Amniotic epithelial cell (primary cell): ENCODE results near the gene JPH4.
"Not testable (repeated sequence)": the region's sequence is repeated elsewhere in the genome, so short reads cannot be mapped to it uniquely, and the experiment has no call there.

Experiments
- DNase-seq: peaks from one replicate; pipeline ENCODE4 v3.0.0-alpha.2; 2010; ENCODE audit warnings: low read depth

JPH4 gene

GRCh38 chr14:23608454-23608853 is 29.9 kb upstream of the JPH4 start:
- no peak for DNase-seq

- DNase-seq: no peak
Measured at GRCh38 chr14:23605931-23606585, 27.5 kb upstream of the JPH4 start.

GRCh38 chr14:23604675-23605170 is 26.1 kb upstream of the JPH4 start:
- DNase-seq: no peak

GRCh38 chr14:23604148-23604547 is 25.6 kb upstream of the JPH4 start:
- no peak for DNase-seq

- DNase-seq: no peak
Measured at GRCh38 chr14:23603103-23603502, 24.5 kb upstream of the JPH4 start.

- DNase-seq: no peak
Measured at GRCh38 chr14:23602181-23603095, 23.8 kb upstream of the JPH4 start.

GRCh38 chr14:23601845-23602180 is 23.2 kb upstream of the JPH4 start:
- DNase-seq: no peak

GRCh38 chr14:23601424-23601823 is 22.8 kb upstream of the JPH4 start:
- no peak for DNase-seq

- DNase-seq: no peak
Measured at GRCh38 chr14:23600806-23601205, 22.2 kb upstream of the JPH4 start.

- no peak for DNase-seq
Measured at GRCh38 chr14:23600322-23600707, 21.7 kb upstream of the JPH4 start.

- not testable (repeated sequence) for DNase-seq
Measured at GRCh38 chr14:23594191-23594590, 15.6 kb upstream of the JPH4 start.

- DNase-seq: no peak
Measured at GRCh38 chr14:23590198-23590597, 11.6 kb upstream of the JPH4 start.

- DNase-seq: no peak
Measured at GRCh38 chr14:23589606-23590005, 11.0 kb upstream of the JPH4 start.

GRCh38 chr14:23588884-23589598 is 10.5 kb upstream of the JPH4 start:
- peak; percentile 89 for DNase-seq

- DNase-seq: not testable (repeated sequence)
Measured at GRCh38 chr14:23584527-23585203, 6.1 kb upstream of the JPH4 start.

- not testable (repeated sequence) for DNase-seq
Measured at GRCh38 chr14:23583761-23584526, 5.4 kb upstream of the JPH4 start.

- DNase-seq: no peak
Measured at GRCh38 chr14:23582906-23583760, 4.5 kb upstream of the JPH4 start.

- no peak for DNase-seq
Measured at GRCh38 chr14:23580948-23581281, 2.3 kb upstream of the JPH4 start.

GRCh38 chr14:23580152-23580926 is 1.7 kb upstream of the JPH4 start:
- no peak for DNase-seq

- no peak for DNase-seq
Measured at GRCh38 chr14:23579739-23580138, 1.1 kb upstream of the JPH4 start.
